GM08714 (cell line): Measurements from ENCODE around the gene LCK.

Source experiments
- H3K4me3 ChIP-seq: fragments of 200-500 bp; sonication (Bioruptor generic); 2 replicates; pipeline ENCODE4 v1.5.1; 2014; ENCODE audit warnings: mild to moderate bottlenecking, low read length, inconsistent platforms
- ZNF274 ChIP-seq: IDR thresholded peaks from 2 replicates; pipeline ENCODE4 v1.6.1; 2012; ENCODE audit warnings: mild to moderate bottlenecking, low read depth, low read length

The LCK gene

DNA sequence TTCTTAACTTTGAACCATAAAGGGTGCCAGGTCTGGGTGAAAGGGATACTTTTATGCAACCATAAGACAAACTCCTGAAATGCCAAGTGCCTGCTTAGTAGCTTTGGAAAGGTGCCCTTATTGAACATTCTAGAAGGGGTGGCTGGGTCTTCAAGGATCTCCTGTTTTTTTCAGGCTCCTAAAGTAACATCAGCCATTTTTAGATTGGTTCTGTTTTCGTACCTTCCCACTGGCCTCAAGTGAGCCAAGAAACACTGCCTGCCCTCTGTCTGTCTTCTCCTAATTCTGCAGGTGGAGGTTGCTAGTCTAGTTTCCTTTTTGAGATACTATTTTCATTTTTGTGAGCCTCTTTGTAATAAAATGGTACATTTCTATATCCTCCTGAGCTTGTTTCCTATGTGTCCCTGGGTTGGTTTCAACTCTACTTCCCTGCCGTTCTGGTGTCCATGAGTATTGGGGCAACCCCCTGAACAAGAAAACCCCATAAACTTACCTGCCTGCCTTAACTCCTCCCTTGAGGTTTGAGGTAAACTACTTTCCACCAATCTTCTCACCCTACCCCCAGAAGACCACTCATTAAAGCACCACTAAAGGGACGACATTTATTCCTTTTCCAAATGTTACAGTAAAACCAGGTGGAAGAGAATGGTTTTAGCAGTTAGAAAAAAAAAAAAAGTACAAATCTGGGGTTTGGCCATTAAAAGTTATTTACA lies 82.3 kb downstream of the LCK start:
- no peak for TF ChIP-seq ZNF274
- no peak overlapping the region for H3K4me3 ChIP-seq

DNA sequence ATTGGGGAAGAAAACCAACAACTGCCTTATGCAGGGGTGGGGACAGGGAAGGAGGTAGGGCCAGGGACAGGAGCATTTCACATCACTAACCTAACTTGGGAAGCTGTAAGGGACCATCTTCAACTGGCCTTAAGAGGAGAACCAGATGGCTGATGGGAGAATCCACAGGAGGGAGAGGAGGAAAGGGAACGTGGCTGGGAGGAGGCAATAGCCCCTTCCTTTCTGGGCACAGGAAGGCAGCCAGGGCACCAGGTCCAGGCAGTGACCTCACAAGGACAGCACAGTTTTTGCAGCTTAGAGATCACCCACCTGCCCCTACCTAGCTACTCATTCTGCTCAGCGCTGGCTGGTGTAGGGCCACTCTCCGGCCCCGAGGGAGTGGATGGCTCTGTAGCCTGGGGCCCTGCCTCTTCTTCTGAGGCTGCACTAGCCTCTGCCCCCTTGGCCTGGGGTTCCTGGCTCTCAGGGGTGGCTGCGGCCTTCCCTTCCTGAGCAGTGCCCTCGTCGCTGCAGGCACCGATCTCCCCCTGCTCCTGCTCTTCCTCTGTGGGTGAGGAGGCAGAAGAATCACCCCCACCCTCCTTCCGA lies 83.3 kb downstream of the LCK start:
- no peak for TF ChIP-seq ZNF274
- H3K4me3 ChIP-seq, result peak overlapping the region; percentile 61

DNA sequence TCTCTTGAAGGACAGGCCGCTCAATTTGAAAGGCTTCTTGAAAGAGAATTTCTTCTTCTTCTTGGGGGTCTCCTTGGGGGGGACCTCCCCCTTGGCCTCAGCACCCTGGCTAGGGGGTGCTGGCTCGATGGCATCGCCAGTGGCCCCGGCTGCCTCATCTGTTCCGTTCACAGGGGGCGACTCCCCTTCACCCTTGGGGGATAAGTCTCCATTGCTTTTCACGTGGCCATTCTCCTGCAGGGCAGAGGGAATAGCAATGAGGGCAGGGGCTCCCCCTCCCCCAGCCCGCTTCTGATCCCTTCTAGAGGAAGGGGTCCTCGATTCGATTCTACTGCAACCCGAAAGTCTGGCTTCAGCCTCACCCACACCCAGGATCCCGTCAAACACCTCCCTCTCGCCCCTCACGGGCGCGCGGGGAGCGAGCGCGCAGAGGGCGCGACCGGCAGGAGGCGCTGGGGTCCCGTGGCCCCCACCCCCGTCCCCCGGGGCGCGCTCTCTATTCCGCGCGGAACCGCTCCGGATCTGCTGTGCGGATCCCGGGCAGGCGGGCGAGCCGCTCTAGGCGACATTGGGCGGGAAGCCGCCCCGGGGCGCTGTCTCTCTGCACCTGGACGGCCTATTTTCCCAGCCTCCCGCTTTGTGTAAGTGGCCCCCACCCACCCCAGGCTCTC lies 83.9 kb downstream of the LCK start:
- peak overlapping the region; percentile 61 for H3K4me3 ChIP-seq
- no peak for TF ChIP-seq ZNF274

- TF ChIP-seq ZNF274, result no peak
Measured at GRCh38 chr1:32335535-32335789, 84.4 kb downstream of the LCK start.

More at GRCh38 chr1:32335535-32335789, 84.4 kb downstream of the LCK start:
- peak overlapping the region; percentile 61 for H3K4me3 ChIP-seq
